Lung (tissue), 12 donors: Measurements from ENCODE around the gene DTL. TPM values are rescaled to one million over a fixed set of nuclear protein-coding genes. Genes with fewer than 3 reads are reported as not detected.

ENCODE experiments used
- ATAC-seq: fragments of 200-7000 bp; cut with Tn5 transposase; one replicate; pipeline ENCODE4 v1.9.1; 2020; ENCODE audit warnings: moderate number of reproducible peaks; ENCODE audit not compliant: insufficient read depth, low FRiP score
- DNase-seq, 3 donors: peaks; one replicate each; pipeline ENCODE4 v3.0.0-alpha.2; 2013 to 2017
- H3K27ac ChIP-seq, 2 donors: one replicate each; pipeline ENCODE4 v1.5.1; 2013; ENCODE audit warnings: mild to moderate bottlenecking in 2 of 2, moderate library complexity in 2 of 2, control low read depth in 1 of 2, inconsistent platforms in 1 of 2, low read depth in 1 of 2, low read length in 1 of 2
- H3K27me3 ChIP-seq, 3 donors: one replicate each; pipeline ENCODE4 v1.5.1; 2013; ENCODE audit warnings: low read length in 2 of 3; ENCODE audit not compliant: control insufficient read depth in 3 of 3, insufficient read depth in 3 of 3
- H3K36me3 ChIP-seq, 4 donors: one replicate each; pipeline ENCODE4 v1.5.1; 2013; ENCODE audit warnings: low read length in 4 of 4, mild to moderate bottlenecking in 1 of 4, moderate library complexity in 1 of 4; ENCODE audit not compliant: control insufficient read depth in 4 of 4, insufficient read depth in 4 of 4
- H3K4me1 ChIP-seq, 5 donors: one replicate each; pipeline ENCODE4 v1.5.1; 2013; ENCODE audit warnings: low read length in 5 of 5, mild to moderate bottlenecking in 2 of 5, moderate library complexity in 1 of 5; ENCODE audit not compliant: control insufficient read depth in 5 of 5, insufficient read depth in 5 of 5
- H3K4me3 ChIP-seq: one replicate; pipeline ENCODE4 v1.5.1; 2013; ENCODE audit warnings: mild to moderate bottlenecking, control low read depth, moderate library complexity
- H3K9ac ChIP-seq, 2 donors: one replicate each; pipeline ENCODE4 v1.5.1; 2013; ENCODE audit warnings: low read length in 2 of 2, control low read depth in 1 of 2; ENCODE audit not compliant: insufficient read depth in 1 of 2
- H3K9me3 ChIP-seq, 4 donors: one replicate each; pipeline ENCODE4 v1.5.1; 2013; ENCODE audit warnings: low read length in 3 of 4, mild to moderate bottlenecking in 1 of 4, moderate library complexity in 1 of 4; ENCODE audit not compliant: control insufficient read depth in 4 of 4, insufficient read depth in 3 of 4
- WGBS, 2 donors: extraction: QIAGEN DNeasy Blood & Tissue Kit; methylation state at CpG; one replicate each; pipeline ENCODE4 v1.1.7; 2013; 5-methylcytosine and 5-hydroxymethylcytosine counted together
- polyA plus RNA-seq, 2 donors: library from polyadenylated mRNA; stranded (reverse); fragments of 200-250 nt; gene quantifications; one replicate each; pipeline ENCODE4 v1.2.1, GENCODE V29; 2013
- total RNA-seq, 2 donors: library from RNA; depleted of rRNA in 1 of 2; stranded (reverse); fragments of >200 nt in 1 of 2; gene quantifications; one replicate each; pipeline ENCODE4 v1.2.1, GENCODE V29; 2014 to 2021
- TF ChIP-seq, protein P1 (sequence below): IDR thresholded peaks from 2 replicates; pipeline ENCODE4 v1.5.1; 2012; ENCODE audit warnings: mild to moderate bottlenecking; ENCODE audit errors: control extremely low read depth, extremely low read depth
- donor health status: control.
- donor health status: control.
- donor health status: Bipolar disorder and iron deficiency.
- donor health status: healthy.
- donor health status: DM: yes; HTN: yes; CAD: no.

DTL gene
- total and polyA plus RNA-seq, 4 donors, result 1.1 to 27.8 (median 3.4) TPM

DNA sequence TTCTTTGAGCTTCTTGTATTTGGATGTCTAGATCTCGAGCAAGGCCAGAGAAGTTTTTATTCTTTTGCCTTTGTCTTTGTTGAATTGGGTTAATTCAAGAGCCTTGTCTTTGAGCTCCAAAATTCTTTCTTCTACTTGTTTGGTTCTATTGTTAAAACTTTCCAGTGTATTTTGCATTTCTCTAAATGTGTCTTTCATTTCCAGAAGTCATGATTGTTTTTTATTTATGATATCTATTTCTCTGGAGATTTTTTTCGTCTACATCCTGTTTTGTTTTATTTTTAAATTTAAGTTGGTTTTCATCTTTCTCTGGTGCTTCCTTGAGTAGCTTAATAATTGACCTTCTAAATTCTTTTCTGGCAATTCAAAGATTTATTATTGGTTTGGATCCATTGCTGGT is 61.8 kb downstream of the DTL start:
- Histone ChIP-seq H3K36me3 (no peaks in the 10 kb centered on the region), H3K27me3 (no peaks in the 10 kb centered on the region), H3K27ac (no peak overlapping the region), H3K9ac (no peak overlapping the region), H3K4me1 (peaks cover 0 to 16% (median 0%) of the 10 kb centered on the region in 5 donors), H3K4me3 (no peak overlapping the region), H3K9me3 (peaks cover 0 to 4% (median 0%) of the 10 kb centered on the region in 4 donors)
- DNase-seq (no peak), ATAC-seq (no peak)
- TF ChIP-seq, protein P1, sequence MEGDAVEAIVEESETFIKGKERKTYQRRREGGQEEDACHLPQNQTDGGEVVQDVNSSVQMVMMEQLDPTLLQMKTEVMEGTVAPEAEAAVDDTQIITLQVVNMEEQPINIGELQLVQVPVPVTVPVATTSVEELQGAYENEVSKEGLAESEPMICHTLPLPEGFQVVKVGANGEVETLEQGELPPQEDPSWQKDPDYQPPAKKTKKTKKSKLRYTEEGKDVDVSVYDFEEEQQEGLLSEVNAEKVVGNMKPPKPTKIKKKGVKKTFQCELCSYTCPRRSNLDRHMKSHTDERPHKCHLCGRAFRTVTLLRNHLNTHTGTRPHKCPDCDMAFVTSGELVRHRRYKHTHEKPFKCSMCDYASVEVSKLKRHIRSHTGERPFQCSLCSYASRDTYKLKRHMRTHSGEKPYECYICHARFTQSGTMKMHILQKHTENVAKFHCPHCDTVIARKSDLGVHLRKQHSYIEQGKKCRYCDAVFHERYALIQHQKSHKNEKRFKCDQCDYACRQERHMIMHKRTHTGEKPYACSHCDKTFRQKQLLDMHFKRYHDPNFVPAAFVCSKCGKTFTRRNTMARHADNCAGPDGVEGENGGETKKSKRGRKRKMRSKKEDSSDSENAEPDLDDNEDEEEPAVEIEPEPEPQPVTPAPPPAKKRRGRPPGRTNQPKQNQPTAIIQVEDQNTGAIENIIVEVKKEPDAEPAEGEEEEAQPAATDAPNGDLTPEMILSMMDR, result no peak
- 96 to 97% methylated on average over 2 of the region's 2 CpGs for WGBS, 2 donors

DNA sequence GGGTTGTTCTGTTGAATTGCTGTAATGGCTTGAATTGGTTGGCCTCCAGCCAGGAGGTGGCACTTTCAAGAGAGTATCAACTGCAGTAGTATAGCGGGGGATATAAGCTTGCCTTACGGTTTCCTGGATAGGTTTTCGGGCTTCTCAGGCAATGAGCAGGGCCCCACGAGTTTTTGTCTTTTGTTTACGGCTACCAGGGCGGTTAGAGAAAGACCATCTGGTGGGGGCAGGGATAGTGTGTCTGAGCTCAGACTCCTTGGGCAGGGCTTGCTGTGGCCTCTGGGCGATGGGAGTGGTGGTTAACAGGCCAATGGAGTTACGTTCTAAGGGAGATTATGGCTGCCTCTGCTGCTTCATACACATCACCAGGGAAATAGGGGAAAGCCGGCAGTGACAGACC is 62.8 kb downstream of the DTL start:
- TF ChIP-seq, protein P1, result no peak
- 91 to 97% methylated on average over 9 of the region's 9 CpGs for WGBS, 2 donors

DNA sequence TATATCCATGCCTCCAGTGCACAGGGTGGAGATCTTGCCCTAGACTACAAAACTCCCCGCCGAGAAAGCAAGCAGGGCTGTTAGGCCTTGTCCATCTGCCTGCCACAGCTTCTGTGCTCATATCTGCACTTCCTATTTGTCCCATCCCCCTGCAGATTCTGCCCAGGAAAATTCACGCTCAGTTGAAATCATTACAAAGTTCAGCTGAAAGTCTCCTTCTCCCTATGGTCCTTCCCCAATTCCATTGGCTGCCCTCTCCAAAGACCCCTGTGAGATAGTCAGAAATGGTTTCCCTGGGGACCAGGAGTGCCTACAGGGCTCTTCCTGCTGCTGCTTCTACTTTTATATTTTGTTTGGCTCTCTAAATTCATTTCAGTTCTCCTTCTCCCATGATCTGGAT is 63.2 kb downstream of the DTL start:
- Histone ChIP-seq H3K36me3 (no peaks in the 10 kb centered on the region), H3K27ac (no peak overlapping the region), H3K4me3 (no peak overlapping the region), H3K27me3 (no peaks in the 10 kb centered on the region), H3K9ac (no peak overlapping the region), H3K4me1 (peaks cover 0 to 16% (median 0%) of the 10 kb centered on the region in 5 donors), H3K9me3 (peaks cover 0 to 4% (median 0%) of the 10 kb centered on the region in 4 donors)
- 91 to 95% methylated on average over 3 of the region's 3 CpGs for WGBS, 2 donors
- ATAC-seq (no peak), DNase-seq (no peak)
- TF ChIP-seq, protein P1, result no peak

More for the DNA sequence above, 62.8 kb downstream of the DTL start:
- Histone ChIP-seq H3K9ac (no peak overlapping the region), H3K4me1 (peaks cover 0 to 16% (median 0%) of the 10 kb centered on the region in 5 donors), H3K36me3 (no peaks in the 10 kb centered on the region), H3K4me3 (no peak overlapping the region), H3K27me3 (no peaks in the 10 kb centered on the region), H3K9me3 (peaks cover 0 to 4% (median 0%) of the 10 kb centered on the region in 4 donors), H3K27ac (no peak overlapping the region)
- no peak for ATAC-seq
- DNase-seq, result peak; percentile 40 to 57 (median 52)

DNA sequence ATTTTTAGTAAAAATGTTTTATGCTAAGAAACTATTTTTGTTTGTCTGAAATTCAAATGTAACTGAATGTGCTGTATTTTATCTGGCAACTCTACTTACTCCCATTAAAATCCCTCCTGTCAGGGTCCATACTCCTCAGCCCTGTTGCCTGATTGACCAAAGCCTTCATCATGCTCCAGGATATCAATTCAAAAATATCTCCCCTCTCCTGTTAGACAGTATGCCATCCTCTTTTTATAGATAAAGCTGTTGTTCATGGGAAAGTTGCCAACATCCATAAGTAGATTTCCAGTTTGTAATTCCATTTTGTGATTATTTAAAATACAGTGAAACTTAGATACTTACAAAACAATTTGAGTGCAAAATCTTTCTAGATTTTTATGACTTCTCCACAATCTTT is 65.7 kb downstream of the DTL start:
- no peak for DNase-seq
- no peak overlapping the region for H3K9ac ChIP-seq
- H3K4me1 ChIP-seq, result peaks cover 0 to 37% (median 8%) of the 10 kb centered on the region in 5 donors
- TF ChIP-seq, protein P1, result no peak
- no peak overlapping the region for H3K4me3 ChIP-seq
- H3K27ac ChIP-seq, result no peak overlapping the region
- ATAC-seq, result no peak
- no peaks in the 10 kb centered on the region for H3K36me3 ChIP-seq
- H3K27me3 ChIP-seq, result no peaks in the 10 kb centered on the region
- peaks cover 0 to 4% (median 0%) of the 10 kb centered on the region in 4 donors for H3K9me3 ChIP-seq
